A172 (cell line): ENCODE measurements around the gene LYZL6. TPM values are rescaled to one million over a fixed set of nuclear protein-coding genes. Genes with fewer than 3 reads are reported as not detected.
"Not testable (repeated sequence)": the region's sequence is repeated elsewhere in the genome, so short reads cannot be mapped to it uniquely, and the experiment has no call there.

Experiments used
- DNase-seq: peaks from one replicate; pipeline ENCODE4 v3.0.0-alpha.2; 2015; ENCODE audit warnings: low spot score
- total RNA-seq: library from RNA; depleted of rRNA; stranded (reverse); fragments of >200 nt; shearing (Covaris generic); gene quantifications from 2 replicates; pipeline ENCODE4 v1.2.3, GENCODE V29; 2014

Gene LYZL6
- total RNA-seq, 1 experiment from 2014 or later: not detected

GRCh38 chr17:35947156-35947585 is 3.7 kb upstream of the LYZL6 start:
- DNase-seq: peak; percentile 72

- DNase-seq: peak; percentile 25
Observed at GRCh38 chr17:35944151-35944550, 638 bp upstream of the LYZL6 start.

- no peak for DNase-seq
Observed at GRCh38 chr17:35942588-35943186, 826 bp downstream of the LYZL6 start.

- not testable (repeated sequence) for DNase-seq
Observed at GRCh38 chr17:35938492-35938891, 5.0 kb downstream of the LYZL6 start.

- no peak for DNase-seq
Observed at GRCh38 chr17:35936063-35936462, 7.5 kb downstream of the LYZL6 start.

- no peak for DNase-seq
Observed at GRCh38 chr17:35934760-35935159, 8.8 kb downstream of the LYZL6 start.

- DNase-seq: no peak
Observed at GRCh38 chr17:35932586-35932985, 10.9 kb downstream of the LYZL6 start.

GRCh38 chr17:35931794-35932425 is 11.6 kb downstream of the LYZL6 start:
- DNase-seq: peak; percentile 10

- DNase-seq: peak; percentile 81
Observed at GRCh38 chr17:35930211-35931065, 13.1 kb downstream of the LYZL6 start, which contains the start of gene RDM1. TSS of gene RDM1 (minus strand) at chr17:35930773. CDS start at chr17:35930727, 46 bp downstream.

GRCh38 chr17:35927714-35928113 is 15.8 kb downstream of the LYZL6 start:
- DNase-seq: no peak

GRCh38 chr17:35923609-35924114 is 19.9 kb downstream of the LYZL6 start:
- DNase-seq: no peak

GRCh38 chr17:35920229-35920628 is 23.3 kb downstream of the LYZL6 start:
- DNase-seq: no peak

GRCh38 chr17:35918665-35919064 is 24.8 kb downstream of the LYZL6 start:
- DNase-seq: no peak

- no peak for DNase-seq
Observed at GRCh38 chr17:35917519-35918213, 25.8 kb downstream of the LYZL6 start.

GRCh38 chr17:35915153-35915964 is 28.2 kb downstream of the LYZL6 start:
- no peak for DNase-seq

GRCh38 chr17:35914354-35914753 is 29.2 kb downstream of the LYZL6 start:
- no peak for DNase-seq

- DNase-seq: no peak
Observed at GRCh38 chr17:35913609-35914008, 29.9 kb downstream of the LYZL6 start.

- no peak for DNase-seq
Observed at GRCh38 chr17:35912942-35913341, 30.6 kb downstream of the LYZL6 start.

- DNase-seq: no peak
Observed at GRCh38 chr17:35912339-35912912, 31.1 kb downstream of the LYZL6 start.

GRCh38 chr17:35909408-35909807 is 34.1 kb downstream of the LYZL6 start:
- no peak for DNase-seq

GRCh38 chr17:35907691-35908090 is 35.8 kb downstream of the LYZL6 start:
- DNase-seq: no peak
